Gastroesophageal sphincter (tissue), 3 donors: Measurements from ENCODE around the gene HOXA11.

Experiments used
- POLR2AphosphoS5 ChIP-seq: sonication (generic); formaldehyde crosslinking; IDR thresholded peaks from one replicate; pipeline ENCODE4 v1.6.1; 2017; ENCODE audit warnings: antibody characterized with exemption
- TF ChIP-seq, protein P1 (sequence below), 4 experiments: fragments of 200-600 bp in 2 of 4; fragments of 450-650 bp in 2 of 4; sonication (generic) in 1 of 4; IDR thresholded peaks; one replicate each; pipeline ENCODE4 v1.5.1; 2017 to 2019; ENCODE audit warnings: antibody characterized with exemption in 4 of 4, mild to moderate bottlenecking in 2 of 4, moderate library complexity in 2 of 4

- TF ChIP-seq, protein P1, sequence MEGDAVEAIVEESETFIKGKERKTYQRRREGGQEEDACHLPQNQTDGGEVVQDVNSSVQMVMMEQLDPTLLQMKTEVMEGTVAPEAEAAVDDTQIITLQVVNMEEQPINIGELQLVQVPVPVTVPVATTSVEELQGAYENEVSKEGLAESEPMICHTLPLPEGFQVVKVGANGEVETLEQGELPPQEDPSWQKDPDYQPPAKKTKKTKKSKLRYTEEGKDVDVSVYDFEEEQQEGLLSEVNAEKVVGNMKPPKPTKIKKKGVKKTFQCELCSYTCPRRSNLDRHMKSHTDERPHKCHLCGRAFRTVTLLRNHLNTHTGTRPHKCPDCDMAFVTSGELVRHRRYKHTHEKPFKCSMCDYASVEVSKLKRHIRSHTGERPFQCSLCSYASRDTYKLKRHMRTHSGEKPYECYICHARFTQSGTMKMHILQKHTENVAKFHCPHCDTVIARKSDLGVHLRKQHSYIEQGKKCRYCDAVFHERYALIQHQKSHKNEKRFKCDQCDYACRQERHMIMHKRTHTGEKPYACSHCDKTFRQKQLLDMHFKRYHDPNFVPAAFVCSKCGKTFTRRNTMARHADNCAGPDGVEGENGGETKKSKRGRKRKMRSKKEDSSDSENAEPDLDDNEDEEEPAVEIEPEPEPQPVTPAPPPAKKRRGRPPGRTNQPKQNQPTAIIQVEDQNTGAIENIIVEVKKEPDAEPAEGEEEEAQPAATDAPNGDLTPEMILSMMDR (IDR thresholded peaks at IDR 0.05), result no peak
- no peak for TF ChIP-seq POLR2AphosphoS5
Observed at GRCh38 chr7:27207348-27207985, 22.4 kb upstream of the HOXA11 start.
